IPS-18c (cell line): ENCODE results near the gene DNAH9.
A peak's percentile ranks its signal among the peaks of the same experiment; 100 is the strongest.

Experiments
- H3K4me3 ChIP-seq: 2 replicates; pipeline ENCODE4 v1.7.0; 2013; ENCODE audit warnings: low read depth, mild to moderate bottlenecking, low read length, moderate library complexity; ENCODE audit not compliant: insufficient read depth
- H3K9me3 ChIP-seq: one replicate; pipeline ENCODE4 v1.6.1; 2013; ENCODE audit warnings: mild to moderate bottlenecking, low read length, moderate library complexity; ENCODE audit not compliant: control insufficient read depth, insufficient read depth

Gene DNAH9

GRCh38 chr17:11997972-11998233 lies 399.6 kb downstream of the DNAH9 start:
- peak overlapping the region; percentile 61 for H3K4me3 ChIP-seq
- no peaks in the 10 kb centered on the region for H3K9me3 ChIP-seq

GRCh38 chr17:11999696-12000095 lies 401.4 kb downstream of the DNAH9 start:
- Histone ChIP-seq H3K4me3 (no peak overlapping the region), H3K9me3 (no peaks in the 10 kb centered on the region)

- no peaks in the 10 kb centered on the region for H3K9me3 ChIP-seq
- H3K4me3 ChIP-seq: no peak overlapping the region
Observed at GRCh38 chr17:12007466-12007865, 409.2 kb downstream of the DNAH9 start.
